GM20431 (cell line): ENCODE data around the gene CANT1.

Source experiments
- in situ Hi-C: fragments of 300-500 bp; cut with MseI, MboI; formaldehyde crosslinking; loops from one replicate; pipeline ENCODE4 v1.15.0; 2020; ENCODE audit warnings: low sequenced_read_pairs; ENCODE audit not compliant: unreplicated experiment

CANT1 gene

DNA sequence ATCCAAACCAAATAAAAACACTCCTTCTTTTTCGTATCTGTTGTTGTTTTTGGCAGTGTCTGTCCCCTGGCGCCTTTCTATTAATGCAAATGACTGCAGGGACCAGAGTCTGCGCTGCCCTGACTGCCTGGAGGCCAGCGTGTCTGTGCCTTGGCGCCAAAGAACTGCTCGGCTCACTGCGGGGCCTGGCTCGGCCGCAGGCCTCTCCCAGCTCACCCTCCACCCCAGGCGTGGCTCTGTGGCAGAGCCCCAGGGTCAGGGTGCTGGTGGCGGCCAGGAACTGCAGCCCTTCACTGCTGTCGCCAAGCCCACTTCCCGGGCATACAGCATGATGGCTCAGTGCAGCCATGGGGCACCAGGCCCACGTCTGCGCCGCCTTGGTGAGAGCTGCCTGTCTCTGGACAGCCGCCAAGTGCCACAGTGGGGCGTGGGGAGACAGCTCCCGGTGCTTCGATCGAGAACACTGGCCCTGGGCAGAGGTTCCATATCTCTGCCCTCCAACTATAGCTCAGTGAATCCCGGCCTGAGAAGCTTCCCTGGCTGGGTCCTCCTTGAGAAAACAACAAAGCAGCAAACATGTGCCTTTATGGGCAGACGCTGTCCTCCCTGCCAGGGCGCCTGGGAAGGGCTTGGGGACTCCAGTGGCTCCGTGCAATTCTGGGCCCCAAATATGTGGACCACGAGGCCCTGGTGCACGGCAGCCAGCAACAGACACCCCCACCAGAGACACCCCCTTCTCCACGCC lies 11.1 kb downstream of the CANT1 start:
- in situ Hi-C loops, result no loop called here

DNA sequence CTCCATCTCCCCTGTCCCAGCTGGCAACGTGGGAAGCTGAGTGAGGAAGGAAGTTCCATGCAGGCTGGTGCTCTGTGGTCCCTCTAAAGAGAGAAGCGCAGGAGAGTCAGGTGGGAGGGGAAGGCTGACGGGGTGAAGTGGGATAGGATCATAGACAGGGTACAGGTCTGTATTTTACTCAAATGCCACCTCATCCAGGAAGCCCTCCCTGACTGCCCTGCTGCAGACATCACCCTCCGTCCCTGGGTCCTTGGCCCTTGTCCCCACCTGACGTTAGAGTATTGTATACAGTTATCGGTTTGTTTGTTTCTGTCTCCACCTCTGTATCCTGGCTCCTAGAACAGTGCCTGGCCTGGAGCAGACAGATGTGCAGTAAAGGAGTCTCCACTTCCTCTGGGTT lies 11.7 kb downstream of the CANT1 start:
- in situ Hi-C loops, result no loop called here

DNA sequence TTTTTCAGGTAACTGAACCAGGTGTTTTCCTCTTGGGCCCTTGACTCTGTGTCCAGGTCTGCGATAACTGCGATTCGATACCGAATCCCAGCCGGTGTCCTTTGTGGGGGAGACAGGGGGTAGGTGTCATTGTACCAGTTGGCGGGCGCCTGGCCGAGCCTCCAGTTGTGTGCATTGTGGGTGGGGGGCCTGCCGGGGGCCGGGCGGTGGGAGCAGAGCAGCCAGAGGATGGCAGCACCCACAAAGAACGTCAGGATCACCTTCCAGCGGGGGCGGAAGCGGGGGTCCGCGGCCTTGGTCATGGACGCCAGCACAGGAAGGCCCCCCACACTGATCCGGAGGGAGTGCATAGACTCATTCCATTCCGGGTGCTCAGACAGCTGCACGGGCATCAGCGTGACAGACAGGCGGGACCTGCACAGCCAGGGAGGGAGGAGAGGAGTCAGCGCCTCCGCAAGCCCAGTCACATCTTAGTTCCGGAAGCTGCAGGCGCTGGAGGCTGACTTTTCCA lies 12.3 kb downstream of the CANT1 start:
- in situ Hi-C loops, result no loop called here

DNA sequence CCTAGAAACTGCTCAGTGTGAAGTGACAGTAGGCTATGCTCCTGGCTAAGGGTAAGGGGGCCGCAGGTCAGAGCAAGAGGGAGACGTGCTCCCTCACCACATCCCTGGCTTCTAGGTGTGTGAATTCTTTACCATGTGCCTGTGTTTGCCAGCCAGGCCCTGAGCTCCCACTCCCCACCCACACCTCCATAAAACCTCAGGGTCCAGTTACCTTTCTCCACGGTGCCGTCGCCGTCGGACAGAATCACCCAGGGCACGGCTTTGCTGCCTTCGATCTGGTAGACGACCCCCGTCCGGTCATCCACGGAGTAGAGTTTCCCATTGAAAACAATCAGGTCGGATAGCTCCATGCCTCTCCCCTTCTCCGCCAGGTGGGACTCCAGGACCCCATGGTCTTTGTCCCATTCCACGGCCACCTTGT lies 12.8 kb downstream of the CANT1 start:
- in situ Hi-C loops, result no loop called here

DNA sequence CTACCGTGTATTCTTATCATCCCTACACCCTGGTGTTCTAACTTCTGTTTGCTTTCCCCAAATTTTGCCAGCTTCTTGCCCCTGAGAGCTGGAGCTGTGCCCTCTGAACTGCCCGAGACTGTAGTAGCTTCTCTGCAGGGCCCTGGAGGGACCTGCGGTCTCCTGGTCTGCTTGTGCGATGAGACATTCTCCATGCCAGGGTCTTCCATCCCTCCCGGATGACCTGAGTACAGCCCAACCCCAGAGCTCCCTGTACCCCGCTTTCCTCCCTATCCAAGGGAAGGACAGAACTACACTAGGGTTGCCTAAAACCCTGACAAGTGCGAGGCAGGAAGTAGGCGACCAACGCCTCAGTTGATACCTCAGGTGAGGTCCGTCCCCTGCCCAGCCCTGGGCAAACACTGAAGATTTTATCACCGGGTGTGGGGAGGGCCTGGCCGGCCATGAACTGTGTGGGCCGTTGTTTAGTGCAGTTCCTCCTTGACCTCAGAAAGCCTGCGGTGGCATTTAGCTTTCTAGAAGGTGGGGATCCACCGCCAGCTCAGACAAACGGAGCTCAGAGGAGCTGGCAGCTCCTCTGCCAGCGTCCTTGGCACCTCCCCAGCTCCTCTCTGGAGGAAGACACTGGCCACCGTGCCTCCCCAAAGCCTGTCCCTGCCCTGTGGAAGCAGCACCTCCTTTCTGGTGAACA lies 13.7 kb downstream of the CANT1 start:
- in situ Hi-C loops, result no loop called here

DNA sequence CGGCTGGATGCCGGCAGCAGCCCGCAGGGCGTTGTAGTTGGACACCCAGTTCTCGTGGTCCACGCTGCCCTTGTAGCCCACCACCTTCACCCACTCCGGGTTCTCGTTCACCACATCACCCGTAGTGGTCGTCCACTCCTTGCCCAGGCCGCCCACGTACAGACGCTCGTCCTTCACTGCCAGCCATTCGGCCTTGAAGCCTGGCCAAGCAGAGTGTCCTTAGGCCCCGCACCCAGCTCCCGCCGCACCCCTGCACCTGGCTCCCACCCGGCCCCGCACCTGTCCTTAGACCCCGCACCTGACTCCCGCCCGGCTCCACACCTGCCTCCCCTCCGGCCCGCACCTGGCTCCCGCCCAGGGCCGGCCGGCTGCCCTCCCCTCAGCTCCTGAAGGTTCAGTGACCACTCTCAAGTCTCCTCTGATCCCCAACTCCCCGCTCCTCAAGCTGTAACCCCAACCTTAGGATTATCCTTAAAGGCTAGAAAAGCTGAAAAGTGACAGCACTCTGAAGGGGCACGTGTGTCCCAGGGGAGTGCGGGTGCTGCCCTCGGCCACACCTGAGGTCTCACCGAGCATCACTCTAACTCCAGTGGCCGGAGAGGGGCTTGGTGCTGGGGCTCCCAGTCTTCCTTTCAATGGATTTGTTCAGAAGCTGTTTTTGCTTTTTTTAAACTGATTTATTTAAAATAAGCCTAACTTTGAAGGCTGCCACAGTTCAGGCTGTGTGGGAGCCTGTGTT lies 14.4 kb downstream of the CANT1 start:
- in situ Hi-C loops, result no loop called here

DNA sequence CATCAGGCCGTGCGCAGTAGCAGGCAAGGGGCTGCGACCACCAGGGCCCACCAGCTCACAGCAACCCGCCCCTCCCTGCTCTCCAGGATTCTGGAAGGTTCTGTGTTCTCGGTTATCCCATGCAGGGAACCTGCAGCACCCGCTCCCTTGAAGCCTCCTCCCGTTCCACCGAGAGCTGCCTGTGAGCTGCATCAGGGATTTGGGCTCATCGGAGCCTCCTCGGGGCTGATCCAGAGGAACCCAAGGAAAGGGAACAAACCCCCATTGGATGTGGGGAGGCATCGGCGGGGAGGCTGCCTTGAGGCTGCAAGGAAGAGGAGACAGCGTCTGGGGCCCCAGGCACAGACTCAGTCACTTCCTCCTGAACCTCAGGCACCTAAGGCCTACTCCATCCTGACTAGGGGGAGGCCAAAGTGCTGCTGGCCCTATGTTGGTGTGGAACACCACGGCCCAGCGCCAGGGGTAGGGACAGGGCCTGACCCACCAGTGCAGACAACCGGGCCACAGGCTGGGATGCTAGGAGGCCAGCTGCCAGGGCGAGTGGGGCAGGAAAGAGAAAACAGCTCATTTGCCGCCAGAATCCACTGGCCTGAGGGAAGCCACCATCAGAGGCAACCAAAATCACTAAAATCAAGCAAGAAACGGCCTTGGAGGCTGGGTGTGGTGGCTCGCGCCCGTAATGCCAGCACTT lies 15.4 kb downstream of the CANT1 start:
- in situ Hi-C loops, result no loop called here

DNA sequence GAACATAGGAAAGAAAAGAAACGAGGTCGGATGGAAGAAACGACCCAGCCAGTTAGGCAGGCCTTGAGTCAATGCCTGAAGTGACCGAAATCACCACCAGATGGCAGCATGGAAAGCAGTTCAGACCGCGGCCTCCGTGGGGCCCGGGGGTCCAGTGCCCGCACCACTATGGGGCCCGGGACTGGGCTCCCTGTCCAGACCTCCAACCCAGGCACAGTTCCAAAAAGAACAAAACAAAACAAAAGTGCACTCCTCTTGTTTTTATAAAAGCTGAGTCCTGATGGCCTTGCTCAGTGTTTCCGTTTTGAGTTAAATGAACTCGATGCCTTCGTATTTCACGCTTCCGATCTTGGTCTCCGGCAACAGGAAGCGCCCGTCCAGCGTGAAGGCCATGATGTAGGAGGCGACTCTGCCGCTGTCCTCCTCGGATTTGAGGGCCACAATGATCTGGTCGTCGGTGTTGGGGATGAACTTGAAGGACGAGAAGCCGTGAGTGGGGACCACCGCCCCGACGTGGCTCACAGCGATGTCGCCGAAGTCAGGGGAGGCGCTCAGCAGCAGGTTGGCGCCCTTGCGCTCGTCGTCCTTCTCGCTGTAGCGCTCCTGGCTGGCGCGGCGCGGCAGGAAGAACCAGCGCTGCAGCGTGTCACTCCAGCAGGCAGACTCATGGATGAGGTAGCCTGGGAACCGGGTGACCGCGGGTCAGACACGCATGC lies 16.2 kb downstream of the CANT1 start:
- in situ Hi-C loops, result no loop called here

DNA sequence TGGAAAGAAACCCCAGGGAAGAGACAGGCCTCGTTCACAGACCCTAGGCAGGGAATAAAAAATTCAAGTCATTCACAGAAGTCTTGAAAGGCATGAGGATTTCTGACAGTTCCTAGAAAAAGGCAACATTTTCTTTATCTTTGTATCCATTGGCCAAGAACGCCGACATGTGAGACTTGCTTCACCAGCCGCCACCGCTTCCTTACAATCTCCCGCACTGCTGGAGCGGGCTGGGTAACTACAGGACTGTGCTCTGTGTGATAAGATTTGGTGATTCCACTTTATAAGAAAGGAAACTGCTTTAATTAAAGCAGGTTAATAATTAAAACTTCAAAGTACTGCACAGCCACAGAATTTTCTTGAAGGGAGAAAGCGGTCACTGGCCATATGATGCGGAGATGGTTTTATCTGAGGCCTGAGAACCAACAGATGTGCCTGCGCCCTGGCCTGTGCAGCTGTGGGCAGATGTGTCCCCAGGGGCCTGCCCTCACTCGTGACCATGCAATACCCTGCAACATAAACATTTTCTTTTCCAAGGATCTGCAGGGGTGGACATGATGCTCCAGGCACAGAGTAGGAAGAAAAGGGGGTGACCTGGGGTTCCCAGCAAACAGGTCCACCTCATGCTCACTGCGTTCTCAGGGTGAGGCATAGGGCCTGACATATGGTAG lies 16.9 kb downstream of the CANT1 start:
- in situ Hi-C loops, result no loop called here

DNA sequence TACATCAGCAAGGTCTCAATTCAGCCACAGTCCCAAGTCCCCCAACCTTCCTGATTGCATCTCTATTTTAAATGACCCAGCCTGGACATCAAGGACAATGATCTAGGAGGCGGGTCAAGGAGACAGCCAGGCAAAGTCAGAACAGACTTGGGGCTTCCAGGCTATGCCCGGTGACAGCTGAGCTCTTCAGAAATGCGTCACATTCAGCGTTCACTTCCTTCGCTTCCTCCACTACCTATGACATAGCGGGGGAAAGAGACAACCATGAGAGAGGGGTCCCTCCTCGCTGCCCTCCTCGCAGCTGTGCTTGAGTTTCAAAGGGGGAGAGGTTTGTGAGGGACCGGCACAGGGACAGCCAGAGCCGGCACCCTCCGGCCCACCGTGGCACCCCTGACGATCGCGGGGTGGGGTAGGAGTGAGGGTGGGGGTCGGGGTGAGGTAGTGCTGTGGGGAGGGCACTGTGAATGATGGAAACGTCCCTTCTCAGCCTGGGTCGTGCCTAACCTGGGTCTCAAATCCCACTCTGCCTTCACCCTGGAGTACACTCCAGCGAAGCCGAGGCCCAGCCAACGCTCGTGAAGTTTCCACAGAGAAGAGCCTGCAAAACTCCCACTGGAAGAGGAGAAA lies 17.5 kb downstream of the CANT1 start:
- in situ Hi-C loops, result no loop called here

DNA sequence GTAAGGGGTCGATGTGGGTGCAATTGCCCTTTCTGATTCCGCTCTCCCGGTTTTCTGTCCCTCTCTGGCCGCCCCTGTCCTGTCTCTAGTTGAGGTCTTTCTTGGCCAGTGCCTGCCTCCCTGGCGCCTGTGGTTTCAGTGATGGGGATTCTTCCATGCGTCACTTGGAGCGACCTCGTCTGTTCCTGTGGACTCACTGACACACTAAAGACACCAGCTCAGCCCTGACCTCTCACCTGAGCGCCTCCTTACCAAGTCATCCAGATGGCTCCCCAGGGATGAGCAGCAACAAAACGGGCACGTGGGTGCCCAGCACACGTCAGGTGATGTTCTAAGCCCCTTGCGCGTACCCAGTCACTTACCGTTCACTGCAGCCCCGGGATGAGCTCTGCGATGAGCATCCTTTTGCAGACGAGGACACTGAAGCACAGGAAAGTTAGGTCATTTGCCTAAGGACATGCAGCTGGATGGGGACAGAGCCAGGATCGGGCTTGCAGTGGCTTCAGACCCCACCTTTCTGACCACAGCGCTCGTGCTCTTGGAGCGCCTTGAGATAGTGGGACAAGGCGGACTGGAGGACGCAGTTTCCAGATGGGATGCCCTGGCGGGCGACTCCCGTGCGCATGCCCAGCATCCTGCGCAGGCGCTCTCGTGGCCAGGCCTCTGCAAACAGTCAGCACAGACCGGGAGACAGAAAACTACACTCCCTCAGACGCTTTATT lies 18.4 kb downstream of the CANT1 start:
- in situ Hi-C loops, result no loop called here

DNA sequence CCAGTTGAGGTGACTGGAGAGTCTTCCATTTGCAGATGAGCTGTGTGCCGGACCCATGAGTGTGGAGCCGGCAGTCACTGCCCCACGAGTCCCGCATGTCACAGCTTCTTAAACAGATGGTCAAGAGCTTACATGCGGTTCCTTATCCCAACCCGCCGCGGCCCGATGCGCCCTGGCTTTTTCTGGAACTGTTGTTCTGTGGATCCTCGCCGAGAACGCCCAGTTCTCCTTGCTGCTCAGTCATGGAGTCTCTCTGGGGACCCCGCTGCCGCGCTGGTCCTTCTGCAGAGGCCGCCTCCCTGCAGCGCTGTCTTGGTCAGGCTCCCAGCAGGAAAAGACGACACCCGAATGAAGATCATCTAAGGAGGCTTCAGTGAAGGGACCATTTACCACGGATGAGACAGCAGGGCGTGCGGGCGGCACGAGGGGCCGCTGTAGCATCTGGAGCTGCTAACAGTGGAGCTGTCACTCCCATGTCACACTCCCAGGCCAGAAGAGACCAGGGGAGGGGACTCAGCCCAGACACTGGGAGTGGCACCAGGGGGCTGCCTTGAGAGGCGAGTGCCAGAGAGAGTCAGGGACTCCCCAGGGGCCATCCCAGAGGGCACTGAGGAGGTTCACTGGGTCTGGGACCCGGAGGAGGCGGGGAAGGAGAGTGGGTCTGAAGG lies 19.1 kb downstream of the CANT1 start:
- in situ Hi-C loops, result no loop called here

DNA sequence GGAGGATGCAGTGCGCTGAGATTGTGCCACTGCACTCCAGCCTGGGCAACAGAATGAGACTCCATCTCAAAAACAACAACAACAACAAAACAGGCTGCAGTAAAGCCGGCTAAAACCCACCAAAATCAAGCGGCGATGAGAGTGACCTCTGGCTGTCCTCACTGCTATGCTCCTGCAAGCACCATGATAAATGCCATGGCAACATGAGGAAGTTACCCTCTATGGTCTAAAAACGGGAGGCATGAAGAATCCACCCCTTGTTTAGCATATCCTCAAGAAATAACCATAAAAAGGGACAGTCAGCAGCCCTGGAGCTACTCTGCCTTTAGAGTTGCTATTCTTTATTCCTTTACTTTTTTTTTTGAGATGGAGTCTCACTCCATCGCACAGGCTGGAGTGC lies 21.4 kb downstream of the CANT1 start:
- in situ Hi-C loops, result no loop called here

DNA sequence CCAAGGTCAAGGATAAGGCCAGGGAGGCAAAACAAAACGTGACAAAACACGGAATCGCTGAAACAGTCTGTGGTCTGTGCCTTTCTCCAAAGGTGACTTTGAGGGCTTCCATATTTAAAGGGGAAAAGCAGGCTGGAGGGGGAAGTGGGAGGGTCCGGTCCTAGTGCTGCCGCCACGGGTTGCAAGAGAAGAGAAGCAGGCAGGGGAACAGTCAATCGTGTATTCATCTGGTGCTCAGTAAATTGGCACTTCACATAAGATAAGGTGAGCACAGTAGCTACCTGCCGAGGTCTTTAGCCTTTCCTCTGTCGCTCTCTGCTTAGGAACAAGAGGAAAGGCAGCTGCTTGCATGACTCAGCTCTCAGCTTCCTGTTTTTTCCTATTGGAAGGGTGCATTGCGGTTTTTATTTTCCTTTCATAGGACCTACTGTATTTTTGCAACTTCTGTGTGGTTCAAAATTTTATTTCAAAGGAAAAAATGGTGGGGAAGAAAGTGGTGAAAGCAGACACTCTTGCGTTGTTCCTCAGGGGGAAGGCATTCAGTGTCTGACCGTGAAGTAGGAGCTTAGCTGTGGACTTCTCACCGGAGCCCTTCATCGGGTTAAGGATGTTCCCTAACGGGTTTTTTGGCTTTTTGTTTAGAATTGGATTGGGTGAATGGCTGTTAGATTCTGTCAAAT lies 22.8 kb downstream of the CANT1 start:
- in situ Hi-C loops, result no loop called here

DNA sequence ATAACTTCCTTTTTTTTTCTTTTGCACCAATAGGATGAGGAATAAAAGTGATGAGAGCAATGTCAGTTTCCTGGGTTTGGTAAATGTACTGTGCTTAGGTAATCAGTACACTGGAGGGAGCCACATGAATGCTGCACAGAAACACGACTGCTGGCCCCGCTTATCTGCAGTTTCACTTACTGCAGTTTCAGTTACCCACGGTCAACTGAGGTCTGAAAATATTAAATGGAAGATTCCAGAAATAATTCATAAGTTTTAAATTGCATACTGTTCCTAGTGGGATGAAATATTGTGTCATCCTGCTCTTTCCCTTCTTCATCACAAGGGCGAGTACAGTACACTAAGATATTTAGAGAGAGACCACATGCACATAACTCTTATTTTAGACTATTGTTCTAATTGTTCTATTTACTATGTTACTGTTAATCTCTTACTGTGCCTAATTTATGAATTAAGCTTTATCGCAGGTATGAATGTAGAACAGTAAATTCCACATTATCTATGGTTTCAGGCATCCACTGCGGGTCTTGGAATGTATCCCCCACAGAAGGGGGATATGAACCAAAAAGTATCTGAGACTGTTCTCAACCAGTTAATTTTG lies 23.4 kb downstream of the CANT1 start:
- in situ Hi-C loops, result no loop called here

DNA sequence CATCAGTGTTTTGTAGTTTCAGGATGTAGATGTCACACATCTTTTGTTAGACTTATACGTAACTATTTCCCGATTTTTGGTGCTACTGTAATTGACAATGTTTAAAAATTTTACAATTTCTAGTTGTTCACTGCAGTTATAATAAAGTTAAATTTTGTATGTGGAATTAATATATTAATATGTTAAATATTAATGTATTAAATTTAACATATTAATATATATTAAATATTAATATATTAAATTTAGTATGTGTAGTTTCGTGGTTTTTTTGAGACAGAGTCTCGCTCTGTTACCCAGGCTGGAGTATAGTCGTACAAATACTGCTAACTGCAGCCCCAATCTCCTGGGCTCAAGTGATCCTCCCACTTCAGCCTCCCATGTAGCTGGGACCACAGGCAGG lies 24.2 kb downstream of the CANT1 start:
- in situ Hi-C loops, result no loop called here
